CD4-positive, alpha-beta T cell (primary cell): ENCODE measurements around the gene AFG1L. TPM values are rescaled to one million over a fixed set of nuclear protein-coding genes. Genes with fewer than 3 reads are reported as not detected.
A peak's percentile ranks its signal among the peaks of the same experiment; 100 is the strongest.

Experiments used
- ATAC-seq: fragments of 200-7000 bp; cut with Tn5 transposase; one replicate; pipeline ENCODE4 v1.10.0; 2022; ENCODE audit warnings: mild to moderate bottlenecking; ENCODE audit not compliant: poor library complexity
- CTCF ChIA-PET: fragments of 350-600 bp; sonication (Branson Sonifier 250); formaldehyde crosslinking; loops from one replicate; lab custom pipeline; 2021; ENCODE audit warnings: antibody characterized with exemption, inconsistent platforms; lab: Charles Lee
- POLR2A ChIA-PET: fragments of 350-600 bp; sonication (Branson Sonifier 250); formaldehyde crosslinking; loops from one replicate; lab custom pipeline; 2021; ENCODE audit warnings: antibody characterized with exemption, inconsistent platforms; lab: Charles Lee
- DNase-seq, 14 experiments: peaks; one replicate each; pipeline ENCODE4 v3.0.0-alpha.2; 2013 to 2020; ENCODE audit warnings: mixed read lengths in 2 of 14
- H3K27ac ChIP-seq, 2 donors: one replicate each; pipeline versions ENCODE4 v1.5.1 to v1.7.0; 2013; ENCODE audit warnings: low read length in 2 of 2, low read depth in 1 of 2, mild to moderate bottlenecking in 1 of 2
- H3K27me3 ChIP-seq, 2 experiments: 1 replicate in 1 of 2; 2 replicates in 1 of 2; pipeline versions ENCODE4 v1.6.1 to v1.7.0; 2013; ENCODE audit warnings: low read length in 2 of 2, control low read depth in 1 of 2, mild to moderate bottlenecking in 1 of 2, moderate library complexity in 1 of 2; ENCODE audit not compliant: insufficient read depth in 2 of 2, control insufficient read depth in 1 of 2
- H3K36me3 ChIP-seq: one replicate; pipeline ENCODE4 v1.6.1; 2013; ENCODE audit warnings: low read length, control low read depth; ENCODE audit not compliant: insufficient read depth
- H3K4me1 ChIP-seq: one replicate; pipeline ENCODE4 v1.6.1; 2013; ENCODE audit warnings: low read length, control low read depth; ENCODE audit not compliant: insufficient read depth
- H3K4me3 ChIP-seq: one replicate; pipeline ENCODE4 v1.5.1; 2013; ENCODE audit warnings: mild to moderate bottlenecking, low read length, moderate library complexity
- H3K9me3 ChIP-seq, 2 experiments: 1 replicate in 1 of 2; 2 replicates in 1 of 2; pipeline versions ENCODE4 v1.6.1 to v1.7.0; 2013; ENCODE audit warnings: low read length in 2 of 2, mild to moderate bottlenecking in 2 of 2, control low read depth in 1 of 2, moderate library complexity in 1 of 2; ENCODE audit not compliant: control insufficient read depth in 1 of 2, insufficient read depth in 1 of 2
- H3K27ac Mint-ChIP-seq: one replicate; pipeline ENCODE4 v1.8.0; 2020; ENCODE audit warnings: mixed read lengths
- H3K27me3 Mint-ChIP-seq: one replicate; pipeline ENCODE4 v1.8.0; 2021; ENCODE audit warnings: mixed read lengths
- H3K36me3 Mint-ChIP-seq: one replicate; pipeline ENCODE4 v1.8.0; 2021; ENCODE audit warnings: low read depth, mixed read lengths
- H3K4me1 Mint-ChIP-seq: one replicate; pipeline ENCODE4 v1.8.0; 2021; ENCODE audit warnings: low read depth, mixed read lengths
- H3K4me3 Mint-ChIP-seq: one replicate; pipeline ENCODE4 v1.8.0; 2020; ENCODE audit warnings: mild to moderate bottlenecking, mixed read lengths
- H3K9me3 Mint-ChIP-seq: one replicate; pipeline ENCODE4 v1.8.0; 2020; ENCODE audit warnings: mixed read lengths
- CTCF ChIP-seq: fragments of 200-600 bp; IDR thresholded peaks from one replicate; pipeline ENCODE4 v1.8.0; 2022; ENCODE audit warnings: antibody characterized with exemption, mild to moderate bottlenecking
- intact Hi-C, 2 experiments: fragments of 100-400 bp; cut with DNase I in 1 of 2; cut with micrococcal nuclease in 1 of 2; formaldehyde crosslinking; loops; one replicate each; pipeline versions ENCODE4 v1.15.1 to v1.9.0; 2023 to 2025; cut with DNase I, micrococcal nuclease
- total RNA-seq, 174 experiments: library from RNA in 2 of 174; stranded (reverse) in 2 of 174; gene quantifications; one replicate each; pipeline ENCODE4 v1.2.3 and lab custom pipeline; 2021 to 2026

Gene AFG1L
- total RNA-seq, 2 experiments from 2014 or later = 3.0 to 3.9 TPM

- H3K4me3 ChIP-seq = peak overlapping the region; percentile 91
- POLR2A ChIA-PET = interaction anchor here (3.2 kb wide), 1 partner anchor 32 kb away, joined by 66 read pairs; the partner anchor contains the start of gene SNX3
Observed at GRCh38 chr6:108293527-108294296, 1.1 kb upstream of the AFG1L start.

GRCh38 chr6:108294297-108294726 is 542 bp upstream of the AFG1L start:
- intact Hi-C loops = loop anchor here (1.0 to 10.0 kb wide), 7 partner anchors 33 to 1880 kb away; partner anchors contain the start of genes SNX3 (in 2 of the 2), AK9 (in 1 of the 2), CEP57L1 (in 1 of the 2) and FIG4 (in 1 of the 2)
- Histone ChIP-seq H3K36me3 (no peaks in the 10 kb centered on the region), H3K9me3 (no peaks in the 10 kb centered on the region), H3K4me3 (peak overlapping the region; percentile 91), H3K27ac (peak overlapping the region; percentile 93 to 95), H3K4me1 (peaks cover 17% of the 10 kb centered on the region), H3K27me3 (no peaks in the 10 kb centered on the region)
- Mint-ChIP-seq H3K27me3 (no peaks in the 10 kb centered on the region), H3K9me3 (no peaks in the 10 kb centered on the region), H3K4me3 (peak overlapping the region; percentile 97), H3K4me1 (peaks cover 26% of the 10 kb centered on the region), H3K27ac (peak overlapping the region; percentile 96), H3K36me3 (peaks cover 13% of the 10 kb centered on the region)
- DNase-seq (no peak), ATAC-seq (peak; percentile 54)
- POLR2A ChIA-PET = interaction anchor here (1.0 to 3.2 kb wide), 5 partner anchors 15 to 1885 kb away, joined by 3 to 66 read pairs (median 4); partner anchors contain the start of genes SEC63, SNX3 and WASF1
- CTCF ChIA-PET = interaction anchor here (2.2 kb wide), 1 partner anchor 34 kb away, joined by 6 read pairs; the partner anchor contains the start of gene SNX3
- TF ChIP-seq CTCF = no peak

More at GRCh38 chr6:108293527-108294296, 1.1 kb upstream of the AFG1L start:
- Histone ChIP-seq H3K4me1 (peaks cover 17% of the 10 kb centered on the region), H3K27ac (no peak overlapping the region), H3K9me3 (no peaks in the 10 kb centered on the region), H3K27me3 (no peaks in the 10 kb centered on the region), H3K36me3 (no peaks in the 10 kb centered on the region)
- CTCF ChIA-PET = no interaction called here
- no peaks in the 10 kb centered on the region for H3K27me3 Mint-ChIP-seq
- peaks cover 13% of the 10 kb centered on the region for H3K36me3 Mint-ChIP-seq
- TF ChIP-seq CTCF = no peak
- no peak for ATAC-seq
- H3K9me3 Mint-ChIP-seq = no peaks in the 10 kb centered on the region
- H3K27ac Mint-ChIP-seq = peak overlapping the region; percentile 96
- H3K4me3 Mint-ChIP-seq = peak overlapping the region; percentile 97
- peaks cover 26% of the 10 kb centered on the region for H3K4me1 Mint-ChIP-seq
- peak in 1 of 14 experiments; percentile 23 for DNase-seq
- intact Hi-C loops = loop anchor here (1.0 to 10.0 kb wide), 8 partner anchors 32 to 1881 kb away; partner anchors contain the start of genes SNX3 (in 2 of the 2), AK9 (in 1 of the 2), CEP57L1 (in 1 of the 2) and FIG4 (in 1 of the 2)

- DNase-seq (no peak), ATAC-seq (no peak)
- Histone ChIP-seq H3K4me1 (peaks cover 17% of the 10 kb centered on the region), H3K9me3 (no peaks in the 10 kb centered on the region), H3K27ac (no peak overlapping the region), H3K27me3 (no peaks in the 10 kb centered on the region), H3K4me3 (peak overlapping the region; percentile 91), H3K36me3 (no peaks in the 10 kb centered on the region)
- Mint-ChIP-seq H3K4me1 (peaks cover 30% of the 10 kb centered on the region), H3K36me3 (peaks cover 13% of the 10 kb centered on the region), H3K27me3 (no peaks in the 10 kb centered on the region), H3K9me3 (no peaks in the 10 kb centered on the region), H3K4me3 (peak overlapping the region; percentile 97), H3K27ac (peak overlapping the region; percentile 96)
- intact Hi-C loops = loop anchor here in 1 of 2 experiments (5.0 to 10.0 kb wide), 7 partner anchors 223 to 1879 kb away; partner anchors contain the start of genes AK9, CEP57L1, FIG4 and MTRES1
- POLR2A ChIA-PET = interaction anchor here (1.1 to 3.2 kb wide), 5 partner anchors 32 to 1884 kb away, joined by 3 to 66 read pairs (median 6); partner anchors contain the start of genes SEC63, SNX3 and WASF1
- TF ChIP-seq CTCF = no peak
- CTCF ChIA-PET = interaction anchor here (2.2 kb wide), 1 partner anchor 35 kb away, joined by 6 read pairs; the partner anchor contains the start of gene SNX3
Observed at GRCh38 chr6:108295676-108296075, 822 bp downstream of the AFG1L start.
